ENCODE measurements around the gene SBF1. TPM values are rescaled to one million over a fixed set of nuclear protein-coding genes. Genes with fewer than 3 reads are reported as not detected.

Gene SBF1
- total RNA-seq, 2 donors from 2014 or later: 99.3 to 99.8 TPM

DNA sequence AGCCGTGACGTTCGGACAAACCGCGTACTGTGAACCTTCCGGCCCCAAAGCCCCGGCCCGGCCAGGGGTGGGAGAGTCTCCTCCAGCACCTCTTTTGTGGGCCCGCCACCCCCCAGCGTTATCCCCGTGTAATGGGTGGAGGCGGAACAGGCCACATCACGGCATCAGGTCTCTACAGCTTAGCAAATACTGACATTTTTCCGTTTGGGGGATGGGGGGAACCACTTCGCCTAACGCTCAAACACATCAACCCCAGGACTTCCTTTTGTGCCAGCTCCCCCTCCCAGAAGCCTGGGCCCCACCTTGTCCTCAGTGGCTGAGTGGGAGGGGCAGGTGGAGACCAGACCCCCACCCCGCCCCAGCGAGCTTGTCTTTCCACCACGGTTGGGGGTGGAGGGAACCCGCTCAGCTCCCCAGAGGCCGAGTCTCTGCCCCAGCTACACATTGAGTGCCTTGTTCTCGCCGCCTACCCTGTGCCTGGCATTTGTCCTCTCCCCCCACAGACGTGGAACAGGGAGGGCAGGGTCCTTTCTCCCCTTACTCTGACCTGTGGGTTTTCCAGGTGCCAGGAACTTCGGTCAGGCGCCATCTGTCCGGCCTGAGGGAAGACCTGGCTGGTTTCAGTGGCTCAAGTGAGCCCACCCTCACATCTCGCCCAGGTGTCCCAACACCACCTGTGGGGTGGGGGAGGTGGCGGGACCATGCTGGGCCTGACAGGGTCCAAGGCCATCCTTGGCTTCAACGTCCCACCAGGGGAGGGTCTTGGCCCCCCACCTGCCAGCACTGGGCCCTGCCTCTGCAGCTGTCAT is 29.6 kb downstream of the SBF1 start:
- Mint-ChIP-seq H3K36me3 (peaks cover 0 to 11% of the 10 kb centered on the region in 2 donors), H3K27ac (peak overlapping the region; percentile 85 to 94), H3K9me3 (no peaks in the 10 kb centered on the region)
- DNase-seq (ENCODE audit: low spot score in 2 of 2) (no peak), ATAC-seq (peak; percentile 3 to 32)

DNA sequence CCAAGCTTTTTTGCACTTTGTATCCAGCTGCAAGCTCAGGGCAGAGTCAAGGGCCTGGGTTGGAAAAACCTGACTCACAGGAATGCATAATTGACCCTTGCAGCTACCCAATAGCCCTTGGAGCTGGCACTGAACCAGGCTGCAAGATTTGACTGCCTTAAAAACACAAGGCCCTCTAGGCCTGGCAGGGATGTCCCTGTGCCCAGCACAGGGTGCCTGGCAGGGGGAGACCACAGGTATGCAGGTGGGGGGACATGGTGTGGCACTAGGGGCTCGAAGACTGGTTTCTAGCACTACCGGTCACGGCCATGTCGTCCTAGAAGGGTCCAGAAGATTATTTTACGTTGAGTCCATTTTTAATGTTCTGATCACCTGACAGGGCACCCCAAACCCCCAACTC is 30.2 kb downstream of the SBF1 start:
- peak overlapping the region; percentile 85 to 94 for H3K27ac Mint-ChIP-seq

GRCh38 chr22:50443801-50444625 is 30.8 kb downstream of the SBF1 start:
- Mint-ChIP-seq H3K27ac (peak overlapping the region in 1 of 2 donors; percentile 71), H3K36me3 (peaks cover 0 to 5% of the 10 kb centered on the region in 2 donors), H3K9me3 (no peaks in the 10 kb centered on the region)
- ATAC-seq: peak in 1 of 2 donors; percentile 7
- DNase-seq (ENCODE audit: low spot score in 2 of 2): no peak

More for the DNA sequence above, 30.2 kb downstream of the SBF1 start:
- ATAC-seq (no peak), DNase-seq (ENCODE audit: low spot score in 2 of 2) (no peak)
- Mint-ChIP-seq H3K9me3 (no peaks in the 10 kb centered on the region), H3K36me3 (peaks cover 0 to 7% of the 10 kb centered on the region in 2 donors)

- peak overlapping the region; percentile 71 to 88 for H3K27ac Mint-ChIP-seq
- ATAC-seq: no peak
- no peak for DNase-seq (ENCODE audit: low spot score in 2 of 2)
Observed at GRCh38 chr22:50443197-50443596, 31.6 kb downstream of the SBF1 start.

DNA sequence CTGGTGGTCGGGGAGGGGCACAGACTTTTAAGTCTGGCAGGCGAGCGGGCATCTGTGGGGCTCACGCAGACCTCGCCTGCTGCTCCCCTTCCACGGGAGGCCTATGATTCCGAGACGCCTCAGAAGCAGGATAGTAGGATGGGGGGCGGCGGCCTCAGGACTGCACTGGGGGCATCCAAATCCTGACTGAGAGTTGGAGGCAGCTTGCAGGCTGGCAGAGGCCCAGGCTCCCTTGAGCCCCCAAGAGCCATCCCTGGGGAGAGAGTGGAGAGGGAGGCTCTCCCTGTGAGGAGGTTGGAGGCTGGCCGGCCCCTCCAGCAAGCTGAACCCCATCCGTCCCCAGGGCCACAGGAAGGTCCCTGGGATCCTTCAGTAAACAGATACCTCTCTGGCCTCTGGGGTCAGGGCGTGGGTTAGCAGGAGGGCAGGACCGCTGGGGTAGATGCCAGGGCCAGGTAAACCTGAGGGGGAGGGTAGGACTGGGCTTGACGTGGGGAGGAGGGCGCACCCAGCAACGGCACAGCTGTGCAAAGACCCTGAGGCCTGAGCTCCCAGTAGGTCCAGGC is 33.3 kb downstream of the SBF1 start:
- Mint-ChIP-seq H3K9me3 (no peaks in the 10 kb centered on the region), H3K36me3 (no peaks in the 10 kb centered on the region), H3K27ac (peak overlapping the region; percentile 79 to 90)
- DNase-seq (ENCODE audit: low spot score in 2 of 2): no peak
- ATAC-seq: no peak

More at GRCh38 chr22:50443197-50443596, 31.6 kb downstream of the SBF1 start:
- Mint-ChIP-seq H3K36me3 (peaks cover 0 to 3% of the 10 kb centered on the region in 2 donors), H3K9me3 (no peaks in the 10 kb centered on the region)

DNA sequence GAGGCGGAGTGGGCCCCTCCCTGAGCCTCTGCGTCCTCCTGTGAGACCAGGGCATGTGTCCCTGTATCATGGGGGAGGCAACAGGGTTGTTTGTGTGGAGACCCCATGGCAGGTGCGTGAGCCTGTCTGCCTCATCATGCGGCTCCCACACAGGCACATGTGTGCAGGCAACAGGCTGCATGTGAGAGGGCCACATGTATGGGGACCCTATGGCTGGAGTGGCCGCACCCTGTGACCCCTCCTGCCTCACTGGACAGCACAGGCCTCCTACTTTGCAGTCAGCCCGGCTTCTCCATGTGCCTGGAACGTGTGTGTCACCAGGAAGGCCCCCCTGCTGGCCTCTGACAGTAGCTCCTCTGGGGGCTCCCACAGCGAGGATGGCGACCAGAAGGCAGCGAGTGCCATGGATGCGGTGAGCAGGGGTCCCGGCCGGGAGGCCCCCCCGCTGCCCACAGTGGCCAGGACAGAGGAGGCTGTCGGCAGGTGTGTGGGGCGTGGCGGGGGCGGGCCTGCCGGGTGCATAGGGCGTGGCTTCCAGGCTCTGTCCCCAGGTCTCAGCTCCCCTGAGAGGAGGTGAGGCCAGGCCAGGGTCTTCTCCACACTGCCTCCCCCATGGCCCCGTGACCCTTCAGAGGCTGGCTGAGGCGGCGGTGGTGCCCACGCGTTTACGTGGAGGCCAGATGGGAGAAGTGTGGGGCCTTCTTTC is 34.1 kb downstream of the SBF1 start:
- peak in 1 of 2 donors; percentile 53 for DNase-seq (ENCODE audit: low spot score in 2 of 2)
- ATAC-seq: no peak
- no peaks in the 10 kb centered on the region for H3K9me3 Mint-ChIP-seq
- no peaks in the 10 kb centered on the region for H3K36me3 Mint-ChIP-seq
- H3K27ac Mint-ChIP-seq: peak overlapping the region in 1 of 2 donors; percentile 79

GRCh38 chr22:50439871-50440331 is 34.9 kb downstream of the SBF1 start:
- DNase-seq (ENCODE audit: low spot score in 2 of 2) (no peak), ATAC-seq (peak in 1 of 2 donors; percentile 14)
- Mint-ChIP-seq H3K9me3 (no peaks in the 10 kb centered on the region), H3K36me3 (no peaks in the 10 kb centered on the region), H3K27ac (peak overlapping the region in 1 of 2 donors; percentile 69)

- ATAC-seq: no peak
- DNase-seq (ENCODE audit: low spot score in 2 of 2): peak in 1 of 2 donors; percentile 54
Observed at GRCh38 chr22:50439314-50439870, 35.4 kb downstream of the SBF1 start.

DNA sequence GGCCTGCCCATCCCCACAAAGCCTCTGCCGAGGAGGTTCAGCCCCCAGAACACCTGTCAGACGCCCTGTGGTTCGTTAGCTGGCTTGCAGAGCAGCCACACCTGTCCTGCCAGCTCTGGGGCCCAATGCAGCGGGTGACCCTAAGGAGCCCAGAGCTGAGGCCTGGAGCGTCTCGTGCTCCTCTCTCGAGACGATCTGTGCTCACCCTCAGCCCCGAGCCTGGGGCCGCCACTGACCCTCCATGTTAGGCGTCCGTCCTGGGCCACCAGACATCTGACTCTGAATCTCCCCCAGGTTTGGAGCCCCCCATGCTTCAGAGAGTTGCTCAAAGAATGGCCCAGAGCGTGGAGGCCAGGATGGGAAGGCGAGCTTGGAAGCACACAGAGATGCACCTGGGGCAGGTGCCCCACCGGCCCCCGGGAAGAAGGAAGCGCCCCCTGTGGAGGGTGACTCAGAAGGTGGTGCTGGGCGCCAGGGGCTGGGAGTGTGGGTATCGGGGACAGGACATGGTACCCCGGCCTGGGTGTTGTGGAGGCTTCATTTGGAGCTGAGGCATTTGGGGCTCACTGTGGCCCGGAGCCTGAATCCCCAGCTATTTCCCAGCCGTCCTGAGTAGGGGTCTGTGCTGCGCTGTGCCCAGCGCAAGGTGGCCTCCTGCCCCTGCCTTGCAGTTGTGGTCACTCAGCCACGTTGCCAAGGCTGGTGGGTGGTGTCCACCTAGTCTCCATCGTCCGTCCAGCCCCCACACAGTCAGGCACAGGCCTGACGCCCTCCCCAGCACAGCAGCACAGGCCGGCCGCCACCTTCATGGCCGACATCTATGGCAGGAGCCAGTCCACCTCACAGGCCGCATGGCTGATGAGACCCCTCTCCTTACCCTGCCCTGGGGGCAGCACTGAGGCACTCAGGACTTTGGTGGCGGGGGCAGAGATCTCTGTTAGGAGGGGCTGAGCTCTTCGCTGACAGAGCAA is 36.2 kb downstream of the SBF1 start:
- Mint-ChIP-seq H3K36me3 (no peaks in the 10 kb centered on the region), H3K9me3 (no peaks in the 10 kb centered on the region), H3K27ac (no peak overlapping the region)
- ATAC-seq (no peak), DNase-seq (ENCODE audit: low spot score in 2 of 2) (no peak)

More at GRCh38 chr22:50439314-50439870, 35.4 kb downstream of the SBF1 start:
- H3K9me3 Mint-ChIP-seq: no peaks in the 10 kb centered on the region
- peak overlapping the region in 1 of 2 donors; percentile 69 for H3K27ac Mint-ChIP-seq
- no peaks in the 10 kb centered on the region for H3K36me3 Mint-ChIP-seq

- no peaks in the 10 kb centered on the region for H3K36me3 Mint-ChIP-seq
- H3K9me3 Mint-ChIP-seq: no peaks in the 10 kb centered on the region
- no peak overlapping the region for H3K27ac Mint-ChIP-seq
- no peak for DNase-seq (ENCODE audit: low spot score in 2 of 2)
- ATAC-seq: no peak
Observed at GRCh38 chr22:50437511-50438304, 37.1 kb downstream of the SBF1 start.

DNA sequence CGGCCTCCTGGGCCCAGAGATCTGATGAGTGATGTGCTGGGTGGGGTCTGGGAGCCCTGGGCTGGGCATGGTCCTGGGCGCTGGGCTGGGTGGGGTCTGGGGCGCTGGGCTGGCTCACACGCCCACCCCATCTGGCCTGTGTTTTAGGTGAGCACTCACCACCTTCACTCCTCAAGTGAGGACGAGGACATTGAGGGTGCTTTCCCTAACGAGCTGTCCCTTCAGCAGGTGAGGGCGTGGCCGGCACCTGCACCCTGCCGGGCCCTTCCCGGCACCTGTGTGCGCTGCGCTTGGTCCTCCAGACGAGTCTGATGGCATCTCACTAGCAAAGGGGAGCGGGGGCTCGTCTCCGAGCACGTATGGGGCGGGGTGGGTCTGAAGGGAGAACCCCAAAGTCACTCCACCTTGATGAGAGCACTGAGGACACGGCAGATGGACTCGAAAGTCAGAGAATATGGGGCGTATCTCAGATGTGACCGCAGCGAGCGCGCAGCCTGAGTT is 37.9 kb downstream of the SBF1 start:
- Mint-ChIP-seq H3K27ac (no peak overlapping the region), H3K9me3 (no peaks in the 10 kb centered on the region), H3K36me3 (no peaks in the 10 kb centered on the region)
- DNase-seq (ENCODE audit: low spot score in 2 of 2) (no peak), ATAC-seq (no peak)

- DNase-seq (ENCODE audit: low spot score in 2 of 2) (no peak), ATAC-seq (peak in 1 of 2 donors; percentile 5)
- Mint-ChIP-seq H3K9me3 (no peaks in the 10 kb centered on the region), H3K36me3 (no peaks in the 10 kb centered on the region), H3K27ac (no peak overlapping the region)
Observed at GRCh38 chr22:50436015-50436830, 38.6 kb downstream of the SBF1 start.

- H3K27ac Mint-ChIP-seq: peak overlapping the region; percentile 40 to 78
- ATAC-seq (no peak), DNase-seq (ENCODE audit: low spot score in 2 of 2) (no peak)
- H3K9me3 Mint-ChIP-seq: no peaks in the 10 kb centered on the region
- H3K36me3 Mint-ChIP-seq: no peaks in the 10 kb centered on the region
Observed at GRCh38 chr22:50435291-50436014, 39.4 kb downstream of the SBF1 start.
